HG03103 (cell line): Measurements from ENCODE around the gene ST6GALNAC1.
"Not testable (repeated sequence)": the region's sequence is repeated elsewhere in the genome, so short reads cannot be mapped to it uniquely, and the experiment has no call there.

Experiments
- ATAC-seq: cut with Tn5 transposase; IDR thresholded peaks from one replicate; pipeline ENCODE4 v1.9.1; 2021; ENCODE audit warnings: low read depth; ENCODE audit not compliant: unreplicated experiment

ST6GALNAC1 gene

GRCh38 chr17:76644995-76645394, 1.4 kb upstream of the ST6GALNAC1 start:
- no peak for ATAC-seq

- ATAC-seq: no peak
Observed at GRCh38 chr17:76642994-76643393, 563 bp downstream of the ST6GALNAC1 start.

- no peak for ATAC-seq
Observed at GRCh38 chr17:76642032-76642561, 1.5 kb downstream of the ST6GALNAC1 start.

GRCh38 chr17:76641501-76641900, 2.1 kb downstream of the ST6GALNAC1 start:
- no peak for ATAC-seq

GRCh38 chr17:76640550-76641380, 2.8 kb downstream of the ST6GALNAC1 start:
- ATAC-seq: no peak

GRCh38 chr17:76638263-76638662, 5.3 kb downstream of the ST6GALNAC1 start:
- ATAC-seq: no peak

- not testable (repeated sequence) for ATAC-seq
Observed at GRCh38 chr17:76636486-76637206, 6.9 kb downstream of the ST6GALNAC1 start.

GRCh38 chr17:76635659-76636360, 7.7 kb downstream of the ST6GALNAC1 start:
- ATAC-seq: no peak

GRCh38 chr17:76635039-76635438, 8.5 kb downstream of the ST6GALNAC1 start:
- ATAC-seq: no peak

- no peak for ATAC-seq
Observed at GRCh38 chr17:76633628-76634328, 9.8 kb downstream of the ST6GALNAC1 start.

- no peak for ATAC-seq
Observed at GRCh38 chr17:76631821-76632565, 11.6 kb downstream of the ST6GALNAC1 start.

GRCh38 chr17:76630151-76630550, 13.4 kb downstream of the ST6GALNAC1 start:
- no peak for ATAC-seq

GRCh38 chr17:76627510-76627909, 16.0 kb downstream of the ST6GALNAC1 start:
- ATAC-seq: no peak

- no peak for ATAC-seq
Observed at GRCh38 chr17:76626442-76626841, 17.1 kb downstream of the ST6GALNAC1 start.

- ATAC-seq: no peak
Observed at GRCh38 chr17:76625496-76625895, 18.1 kb downstream of the ST6GALNAC1 start.

- ATAC-seq: no peak
Observed at GRCh38 chr17:76623271-76624146, 20.0 kb downstream of the ST6GALNAC1 start.

GRCh38 chr17:76617838-76618237, 25.7 kb downstream of the ST6GALNAC1 start:
- no peak for ATAC-seq

GRCh38 chr17:76614912-76615617, 28.5 kb downstream of the ST6GALNAC1 start:
- ATAC-seq: no peak
